Activated CD4-positive, alpha-beta T cell treated with anti-CD3 and anti-CD28 coated beads, Interleukin-2, amount 10 ng/mL, durations not matched to agents 7 days and 5 days (primary cell): ENCODE results near the gene INPP5F. TPM values are rescaled to one million over a fixed set of nuclear protein-coding genes. Genes with fewer than 3 reads are reported as not detected.
"Not testable (repeated sequence)": the region's sequence is repeated elsewhere in the genome, so short reads cannot be mapped to it uniquely, and the experiment has no call there.

Experiments
- CTCF ChIA-PET: fragments of 350-600 bp; sonication (Branson Sonifier 250); formaldehyde crosslinking; loops from one replicate; lab custom pipeline; 2021; ENCODE audit warnings: antibody characterized with exemption; lab: Charles Lee
- POLR2A ChIA-PET: fragments of 350-600 bp; sonication (Branson Sonifier 250); formaldehyde crosslinking; loops from one replicate; lab custom pipeline; 2021; ENCODE audit warnings: antibody characterized with exemption; lab: Charles Lee
- DNase-seq: peaks from one replicate; pipeline ENCODE4 v3.0.0-alpha.2; 2020
- H3K27ac Mint-ChIP-seq: one replicate; pipeline ENCODE4 v1.8.0; 2021; ENCODE audit warnings: mild to moderate bottlenecking, moderate library complexity, mixed read lengths
- H3K27me3 Mint-ChIP-seq: one replicate; pipeline ENCODE4 v1.8.0; 2021; ENCODE audit warnings: mixed read lengths
- H3K36me3 Mint-ChIP-seq: one replicate; pipeline ENCODE4 v1.8.0; 2021; ENCODE audit warnings: low read depth, mixed read lengths
- H3K4me1 Mint-ChIP-seq: one replicate; pipeline ENCODE4 v1.8.0; 2021; ENCODE audit warnings: mixed read lengths
- H3K4me3 Mint-ChIP-seq: one replicate; pipeline ENCODE4 v1.8.0; 2021; ENCODE audit warnings: mild to moderate bottlenecking, moderate library complexity, mixed read lengths
- H3K9me3 Mint-ChIP-seq: one replicate; pipeline ENCODE4 v1.8.0; 2021; ENCODE audit warnings: mixed read lengths
- total RNA-seq, 2 experiments: library from RNA; stranded (reverse); gene quantifications; one replicate each; pipeline ENCODE4 v1.2.3, GENCODE V29; 2021

The INPP5F gene
- total RNA-seq, 2 experiments from 2014 or later, result 11.1 to 12.3 TPM

GRCh38 chr10:119754936-119755335 is 29.1 kb downstream of the INPP5F start:
- peaks cover 5% of the 10 kb centered on the region for H3K36me3 Mint-ChIP-seq
- H3K9me3 Mint-ChIP-seq, result no peaks in the 10 kb centered on the region
- POLR2A ChIA-PET, result no interaction called here

GRCh38 chr10:119755446-119755845 is 29.6 kb downstream of the INPP5F start:
- Mint-ChIP-seq H3K4me3 (no peak overlapping the region), H3K9me3 (no peaks in the 10 kb centered on the region), H3K27ac (no peak overlapping the region), H3K36me3 (peaks cover 5% of the 10 kb centered on the region), H3K27me3 (no peaks in the 10 kb centered on the region), H3K4me1 (peaks cover 5% of the 10 kb centered on the region)
- no peak for DNase-seq
- ChIA-PET CTCF (interaction anchor here (1.2 kb wide), 1 partner anchor 73 kb away, joined by 5 read pairs; no protein-coding TSS in a partner anchor), POLR2A (no interaction called here)

More at GRCh38 chr10:119754936-119755335, 29.1 kb downstream of the INPP5F start:
- CTCF ChIA-PET, result interaction anchor here (1.2 kb wide), 1 partner anchor 73 kb away, joined by 5 read pairs; no protein-coding TSS in a partner anchor
- Mint-ChIP-seq H3K4me3 (no peak overlapping the region), H3K27ac (no peak overlapping the region), H3K27me3 (no peaks in the 10 kb centered on the region), H3K4me1 (peaks cover 7% of the 10 kb centered on the region)
- no peak for DNase-seq

DNA sequence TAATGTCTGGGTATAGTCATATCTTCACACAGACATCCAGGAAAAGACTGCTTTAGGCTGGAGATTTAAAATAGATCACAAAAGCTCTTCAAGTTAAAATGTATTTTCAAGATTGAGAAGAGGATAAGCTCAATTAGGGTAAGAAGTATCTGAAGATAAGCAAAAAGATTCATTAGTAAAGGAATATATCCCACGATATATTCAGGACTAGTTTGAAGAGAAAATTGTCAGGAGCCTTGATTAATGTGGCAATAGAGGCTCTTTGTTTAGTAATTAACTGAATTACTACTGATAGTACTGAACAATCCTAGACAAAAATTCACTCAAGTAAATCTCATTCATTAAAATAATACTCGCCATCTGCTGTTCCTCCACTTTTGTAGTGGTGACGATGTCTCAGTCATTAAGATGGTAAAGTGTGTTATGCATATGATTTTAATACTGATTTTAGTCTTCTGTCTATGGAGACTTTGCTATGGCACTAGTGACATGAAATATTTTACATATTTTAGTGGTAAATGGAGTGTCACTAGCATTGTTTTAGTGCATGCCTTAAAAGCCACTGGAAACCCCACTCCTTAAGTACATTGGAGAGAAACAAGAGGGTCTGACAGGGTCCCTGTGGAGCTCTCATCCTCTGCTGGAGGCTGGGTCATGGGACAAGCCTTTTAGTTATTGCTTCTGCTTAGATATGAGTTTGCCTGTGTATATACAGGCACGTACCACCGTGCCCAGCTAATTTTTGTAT is 32.8 kb downstream of the INPP5F start:
- H3K27ac Mint-ChIP-seq, result no peak overlapping the region
- H3K9me3 Mint-ChIP-seq, result no peaks in the 10 kb centered on the region
- H3K27me3 Mint-ChIP-seq, result no peaks in the 10 kb centered on the region
- H3K36me3 Mint-ChIP-seq, result peaks cover 5% of the 10 kb centered on the region
- CTCF ChIA-PET, result interaction anchor here (3.1 kb wide), 1 partner anchor 8 kb away, joined by 14 read pairs; no protein-coding TSS in a partner anchor
- H3K4me1 Mint-ChIP-seq, result peaks cover 2% of the 10 kb centered on the region
- DNase-seq, result no peak
- no peak overlapping the region for H3K4me3 Mint-ChIP-seq
- POLR2A ChIA-PET, result no interaction called here

DNA sequence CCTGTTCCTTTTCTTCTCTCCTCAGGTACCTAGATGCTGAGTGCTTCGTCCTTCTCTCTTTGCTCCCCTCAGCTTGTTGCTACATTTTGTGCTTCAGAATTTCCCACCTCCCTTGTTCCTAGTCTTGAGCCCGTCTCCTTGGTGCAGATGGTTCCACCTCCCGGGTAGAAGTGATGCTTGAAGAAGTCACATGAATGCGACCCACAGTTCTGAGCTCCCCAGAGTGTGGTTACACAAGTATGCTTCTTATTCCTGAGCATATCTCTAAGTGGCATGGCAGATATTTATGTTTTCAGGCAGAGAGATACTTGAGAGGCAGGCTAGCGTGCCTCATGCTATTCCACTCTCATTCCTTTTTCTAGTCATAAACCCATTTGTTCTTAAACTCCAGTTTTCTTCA is 34.0 kb downstream of the INPP5F start:
- peaks cover 2% of the 10 kb centered on the region for H3K4me1 Mint-ChIP-seq
- no peaks in the 10 kb centered on the region for H3K9me3 Mint-ChIP-seq
- H3K4me3 Mint-ChIP-seq, result no peak overlapping the region
- peaks cover 8% of the 10 kb centered on the region for H3K36me3 Mint-ChIP-seq
- no peaks in the 10 kb centered on the region for H3K27me3 Mint-ChIP-seq
- CTCF ChIA-PET, result interaction anchor here (3.1 kb wide), 1 partner anchor 9 kb away, joined by 14 read pairs; no protein-coding TSS in a partner anchor
- DNase-seq, result no peak
- POLR2A ChIA-PET, result no interaction called here
- no peak overlapping the region for H3K27ac Mint-ChIP-seq

GRCh38 chr10:119761106-119761505 is 35.3 kb downstream of the INPP5F start:
- peaks cover 8% of the 10 kb centered on the region for H3K36me3 Mint-ChIP-seq

GRCh38 chr10:119762035-119762434 is 36.2 kb downstream of the INPP5F start:
- peaks cover 2% of the 10 kb centered on the region for H3K4me1 Mint-ChIP-seq
- H3K4me3 Mint-ChIP-seq, result no peak overlapping the region
- H3K36me3 Mint-ChIP-seq, result peaks cover 8% of the 10 kb centered on the region
- no peak overlapping the region for H3K27ac Mint-ChIP-seq
- ChIA-PET CTCF (no interaction called here), POLR2A (no interaction called here)
- no peaks in the 10 kb centered on the region for H3K27me3 Mint-ChIP-seq
- no peaks in the 10 kb centered on the region for H3K9me3 Mint-ChIP-seq
- no peak for DNase-seq

More at GRCh38 chr10:119761106-119761505, 35.3 kb downstream of the INPP5F start:
- Mint-ChIP-seq H3K9me3 (no peaks in the 10 kb centered on the region), H3K4me1 (peaks cover 2% of the 10 kb centered on the region), H3K4me3 (no peak overlapping the region), H3K27me3 (no peaks in the 10 kb centered on the region), H3K27ac (no peak overlapping the region)
- CTCF ChIA-PET, result interaction anchor here (3.1 kb wide), 1 partner anchor 10 kb away, joined by 14 read pairs; no protein-coding TSS in a partner anchor
- POLR2A ChIA-PET, result no interaction called here
- no peak for DNase-seq

- H3K4me1 Mint-ChIP-seq, result peaks cover 4% of the 10 kb centered on the region
- no peak for DNase-seq
- H3K4me3 Mint-ChIP-seq, result no peak overlapping the region
- H3K36me3 Mint-ChIP-seq, result peaks cover 7% of the 10 kb centered on the region
- CTCF ChIA-PET, result no interaction called here
- POLR2A ChIA-PET, result no interaction called here
- no peak overlapping the region for H3K27ac Mint-ChIP-seq
- no peaks in the 10 kb centered on the region for H3K9me3 Mint-ChIP-seq
- H3K27me3 Mint-ChIP-seq, result no peaks in the 10 kb centered on the region
These were observed 37.3 kb downstream of the INPP5F start for GRCh38 chr10:119762805-119763798.

GRCh38 chr10:119768455-119769094 is 42.7 kb downstream of the INPP5F start:
- Mint-ChIP-seq H3K36me3 (peaks cover 3% of the 10 kb centered on the region), H3K4me3 (no peak overlapping the region), H3K27me3 (no peaks in the 10 kb centered on the region), H3K27ac (no peak overlapping the region), H3K9me3 (no peaks in the 10 kb centered on the region), H3K4me1 (peaks cover 2% of the 10 kb centered on the region)
- DNase-seq, result no peak
- POLR2A ChIA-PET, result no interaction called here
- CTCF ChIA-PET, result no interaction called here

GRCh38 chr10:119769886-119770285 is 44.0 kb downstream of the INPP5F start:
- no peaks in the 10 kb centered on the region for H3K36me3 Mint-ChIP-seq
- POLR2A ChIA-PET, result no interaction called here

GRCh38 chr10:119770928-119771327 is 45.1 kb downstream of the INPP5F start:
- H3K36me3 Mint-ChIP-seq, result no peaks in the 10 kb centered on the region
- H3K4me1 Mint-ChIP-seq, result peaks cover 4% of the 10 kb centered on the region
- CTCF ChIA-PET, result interaction anchor here (0.9 to 1.1 kb wide), 2 partner anchors 14 to 157 kb away, joined by 3 read pairs; no protein-coding TSS in a partner anchor
- no peak overlapping the region for H3K4me3 Mint-ChIP-seq
- POLR2A ChIA-PET, result no interaction called here
- no peaks in the 10 kb centered on the region for H3K27me3 Mint-ChIP-seq
- no peak overlapping the region for H3K27ac Mint-ChIP-seq
- H3K9me3 Mint-ChIP-seq, result no peaks in the 10 kb centered on the region
- no peak for DNase-seq

More at GRCh38 chr10:119769886-119770285, 44.0 kb downstream of the INPP5F start:
- Mint-ChIP-seq H3K27me3 (no peaks in the 10 kb centered on the region), H3K4me3 (no peak overlapping the region), H3K9me3 (no peaks in the 10 kb centered on the region), H3K4me1 (peaks cover 2% of the 10 kb centered on the region), H3K27ac (no peak overlapping the region)
- CTCF ChIA-PET, result interaction anchor here (0.8 kb wide), 1 partner anchor 1352 kb away, joined by 3 read pairs; no protein-coding TSS in a partner anchor
- no peak for DNase-seq

DNA sequence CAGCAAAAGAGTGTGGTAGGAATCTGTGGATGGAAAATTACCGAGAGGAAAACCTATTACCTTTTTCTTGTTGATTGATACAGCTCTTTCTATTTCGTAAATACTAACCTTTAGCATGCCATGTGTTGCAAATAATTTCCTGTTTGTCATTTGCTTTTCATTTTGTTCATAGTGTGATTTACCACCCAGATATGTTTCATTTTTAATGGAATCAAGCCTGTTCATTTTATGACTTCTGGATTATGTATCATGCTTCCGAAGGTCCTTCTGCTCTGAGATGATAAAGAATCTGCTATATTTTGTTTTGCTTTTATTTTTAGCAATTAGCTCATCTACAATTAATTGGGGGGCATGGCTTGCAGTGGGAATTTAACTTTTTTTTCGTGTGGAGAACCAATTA is 46.5 kb downstream of the INPP5F start:
- POLR2A ChIA-PET, result no interaction called here
- H3K4me3 Mint-ChIP-seq, result no peak overlapping the region
- peaks cover 4% of the 10 kb centered on the region for H3K4me1 Mint-ChIP-seq
- DNase-seq, result no peak
- H3K9me3 Mint-ChIP-seq, result no peaks in the 10 kb centered on the region
- H3K36me3 Mint-ChIP-seq, result no peaks in the 10 kb centered on the region
- no peak overlapping the region for H3K27ac Mint-ChIP-seq
- CTCF ChIA-PET, result interaction anchor here (0.6 to 1.3 kb wide), 3 partner anchors 21 to 104 kb away, joined by 3 to 4 read pairs (median 4); no protein-coding TSS in a partner anchor
- H3K27me3 Mint-ChIP-seq, result no peaks in the 10 kb centered on the region

- CTCF ChIA-PET, result interaction anchor here (0.9 to 1.3 kb wide), 2 partner anchors 22 to 24 kb away, joined by 3 to 4 read pairs; no protein-coding TSS in a partner anchor
- H3K36me3 Mint-ChIP-seq, H3K27ac Mint-ChIP-seq, H3K4me3 Mint-ChIP-seq, H3K27me3 Mint-ChIP-seq, POLR2A ChIA-PET, H3K9me3 Mint-ChIP-seq, DNase-seq, H3K4me1 Mint-ChIP-seq: not testable (repeated sequence)
These were observed 47.2 kb downstream of the INPP5F start for GRCh38 chr10:119773041-119773440.
